HG03064 (cell line): ENCODE data around the gene RHOC.

ENCODE experiments used
- ATAC-seq: cut with Tn5 transposase; IDR thresholded peaks from one replicate; pipeline ENCODE4 v1.9.1; 2021; ENCODE audit warnings: low read depth; ENCODE audit not compliant: unreplicated experiment

Gene RHOC

GRCh38 chr1:112686835-112687234 lies 20.1 kb downstream of the RHOC start:
- ATAC-seq = no peak

DNA sequence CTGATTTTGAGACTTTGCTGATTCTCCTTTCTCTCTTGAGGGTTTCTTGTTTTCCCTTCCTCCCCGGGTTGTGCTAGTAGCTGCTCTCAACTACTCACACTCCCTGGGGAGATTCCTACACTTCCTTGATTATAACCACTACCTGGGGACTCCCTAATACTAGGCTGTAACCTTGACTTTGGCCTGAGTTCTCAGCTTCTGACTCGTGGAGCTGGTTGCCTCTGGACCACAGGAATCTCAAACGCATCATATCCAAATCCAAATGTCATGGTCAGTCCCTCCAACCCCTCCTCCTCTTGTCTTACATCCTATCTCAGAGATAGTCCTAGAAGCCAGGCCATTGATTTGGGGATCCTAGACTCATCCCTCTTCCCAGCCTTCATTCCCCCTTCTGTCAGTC lies 20.5 kb downstream of the RHOC start:
- ATAC-seq = no peak

DNA sequence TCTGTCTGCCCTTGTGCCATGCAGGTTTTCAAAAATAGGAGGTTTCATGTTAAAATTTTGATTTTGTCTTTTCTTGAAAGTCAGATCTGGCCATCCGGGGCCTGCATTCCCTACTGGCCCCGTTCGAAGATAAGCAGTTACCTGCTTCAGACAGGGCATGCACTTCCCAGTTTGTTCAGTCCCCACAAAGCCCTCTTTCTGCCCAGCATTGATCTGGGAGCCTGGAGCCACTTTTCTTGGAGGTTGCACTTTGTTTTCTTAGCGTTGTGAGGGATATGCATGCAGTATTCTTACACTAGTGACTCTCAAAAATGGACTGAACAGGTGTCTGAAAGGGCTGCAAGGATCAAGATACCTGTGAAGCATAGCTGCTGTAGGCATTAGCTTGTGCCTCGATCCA lies 21.0 kb downstream of the RHOC start:
- no peak for ATAC-seq

DNA sequence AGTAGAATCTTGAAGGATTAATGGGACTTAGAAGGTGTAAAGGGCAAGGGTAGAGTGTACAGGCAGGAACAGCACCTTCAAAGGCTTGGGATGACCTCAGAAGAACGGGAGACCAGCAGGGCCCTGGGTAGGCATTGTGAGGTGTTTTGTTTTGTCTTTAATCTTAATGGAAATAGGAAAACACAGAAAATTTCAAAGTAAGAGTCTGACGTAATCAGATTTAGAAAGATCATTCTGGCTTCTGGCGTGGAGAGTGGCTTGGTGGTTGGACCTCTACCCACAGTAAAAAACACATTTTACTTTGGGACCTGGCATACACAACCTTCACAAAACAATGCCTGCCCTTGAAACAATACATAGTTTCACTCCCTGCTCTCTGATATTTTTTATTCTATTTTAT lies 28.3 kb downstream of the RHOC start:
- no peak for ATAC-seq

DNA sequence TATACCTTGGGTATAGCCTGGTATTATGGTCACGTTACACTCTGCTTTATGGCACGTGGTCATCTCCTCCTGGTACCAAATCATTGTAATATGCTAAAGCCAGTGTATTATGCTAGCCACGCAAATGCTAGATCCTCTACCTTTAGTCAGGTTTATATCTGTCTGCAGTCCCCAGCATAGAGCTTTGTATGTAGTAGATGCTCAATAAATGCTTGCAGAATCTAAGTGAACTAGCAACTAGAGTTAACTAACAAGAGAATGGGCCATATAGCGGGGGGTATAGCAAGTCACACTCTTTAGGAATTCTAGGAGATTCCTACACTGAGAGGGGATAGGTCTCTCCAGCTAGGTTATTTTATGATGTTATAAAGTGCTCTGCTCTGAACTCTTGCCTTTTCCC lies 29.4 kb downstream of the RHOC start:
- no peak for ATAC-seq

- no peak for ATAC-seq
These were observed 30.4 kb downstream of the RHOC start for GRCh38 chr1:112676543-112676942.

DNA sequence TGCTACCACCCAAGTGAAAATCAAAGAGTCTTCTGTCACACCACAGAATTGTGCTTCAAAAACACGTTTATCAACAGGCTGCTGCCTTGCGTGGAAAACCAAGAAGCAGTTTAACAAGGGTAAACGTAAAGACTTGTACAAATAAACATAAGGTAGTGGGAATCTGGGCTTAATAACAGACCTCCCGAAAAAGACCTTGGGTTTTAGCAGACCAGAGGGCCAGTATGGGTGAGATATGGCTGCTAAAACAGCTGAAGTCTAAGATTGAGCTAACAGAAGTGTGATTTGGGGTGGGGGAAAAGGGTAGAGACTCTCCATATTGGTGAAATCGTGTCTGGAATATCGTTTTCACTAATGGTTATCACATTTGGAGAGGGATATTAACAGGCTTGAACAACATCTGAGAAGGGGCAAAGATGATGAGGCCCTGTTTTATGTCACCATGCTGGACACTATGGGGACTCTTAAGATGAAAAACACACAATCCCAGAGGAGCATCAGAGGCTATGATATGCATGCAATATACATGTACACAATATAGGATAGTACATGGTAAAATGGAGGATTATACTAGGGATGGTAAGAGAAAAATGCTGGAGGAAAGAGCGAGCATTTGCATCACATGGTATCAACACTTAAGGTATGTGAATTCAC lies 31.1 kb downstream of the RHOC start:
- ATAC-seq = no peak

DNA sequence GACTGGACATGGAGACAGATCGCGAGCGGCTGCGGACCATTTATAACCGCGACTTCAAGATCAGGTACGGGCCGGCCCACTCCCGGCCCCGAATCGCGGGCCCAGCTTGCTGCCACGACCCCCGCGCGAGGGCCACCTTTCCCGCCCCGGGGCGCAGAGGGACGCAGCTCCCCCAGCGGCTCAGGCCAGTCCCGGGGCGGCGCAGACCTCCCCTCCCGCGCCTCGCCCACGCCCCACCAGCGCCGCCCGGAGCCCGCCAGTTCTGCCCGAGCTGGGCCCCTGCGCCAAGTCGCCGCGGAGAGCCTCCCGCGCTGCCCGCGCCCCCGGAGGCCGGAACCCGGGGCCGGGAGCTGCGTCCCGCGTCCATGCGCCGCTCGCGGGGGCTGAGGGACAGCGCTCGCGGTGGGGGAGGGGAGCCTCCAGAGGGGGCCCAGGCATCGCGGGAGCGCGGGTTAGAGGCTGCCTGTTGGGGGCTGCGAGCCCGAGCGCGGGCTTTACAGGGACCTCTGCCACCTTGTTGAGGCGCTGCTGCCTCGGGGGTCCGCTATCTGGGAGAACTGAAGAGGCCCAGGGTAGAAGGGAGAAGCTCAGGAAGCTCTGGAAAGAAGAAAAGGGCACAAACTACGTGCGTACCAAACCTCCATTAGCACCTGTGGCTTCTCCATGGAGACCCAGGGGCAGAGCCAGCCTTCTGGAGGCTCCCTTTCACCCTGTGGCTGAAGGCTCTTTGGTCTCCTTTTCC lies 31.8 kb downstream of the RHOC start:
- ATAC-seq = peak; percentile 32

GRCh38 chr1:112674440-112674985 lies 32.4 kb downstream of the RHOC start, which contains the start of gene MOV10:
Gene MOV10 (plus strand): TSS chr1:112674659. CDS start chr1:112674913, 254 bp downstream.
- ATAC-seq = peak; percentile 49

DNA sequence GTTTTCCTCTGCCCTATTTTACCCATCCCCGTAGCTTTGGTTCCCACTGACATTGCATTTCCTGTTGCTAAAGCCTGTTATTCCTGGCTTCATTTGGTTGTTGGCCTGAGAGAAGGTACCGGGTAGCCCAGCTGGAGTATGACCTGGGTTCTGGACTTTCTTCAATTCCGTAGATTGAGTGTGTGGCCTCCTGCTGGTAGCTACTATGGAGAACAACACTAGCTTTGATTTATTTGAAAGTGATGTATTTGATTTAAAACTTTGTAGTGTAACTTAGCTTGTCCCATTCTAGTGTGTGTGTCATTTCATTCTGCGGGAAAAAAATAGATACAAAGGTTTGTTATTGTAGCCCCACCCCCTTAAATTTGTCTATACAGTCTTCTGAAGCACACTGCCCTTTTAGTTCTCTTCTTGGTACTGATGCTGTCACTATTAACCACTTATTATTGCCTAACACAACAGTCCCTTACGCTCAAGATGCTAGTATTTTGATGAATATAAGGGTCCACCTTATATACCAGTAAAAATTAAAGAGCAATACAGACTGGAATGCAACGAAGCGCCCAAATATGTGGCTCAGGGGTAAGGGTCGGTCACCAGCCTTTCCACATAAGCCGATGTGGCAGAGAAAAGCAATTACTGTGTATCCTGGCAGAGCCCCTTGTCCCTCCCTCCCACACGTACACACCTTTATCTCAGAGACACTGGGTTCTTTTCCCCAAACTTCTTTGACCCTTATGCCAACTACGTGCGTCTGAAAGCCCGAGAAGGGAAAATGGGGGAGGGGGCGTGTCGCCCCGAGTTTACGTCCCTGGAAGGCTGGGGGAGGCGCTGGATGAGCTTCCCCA lies 33.1 kb downstream of the RHOC start:
- ATAC-seq = no peak

DNA sequence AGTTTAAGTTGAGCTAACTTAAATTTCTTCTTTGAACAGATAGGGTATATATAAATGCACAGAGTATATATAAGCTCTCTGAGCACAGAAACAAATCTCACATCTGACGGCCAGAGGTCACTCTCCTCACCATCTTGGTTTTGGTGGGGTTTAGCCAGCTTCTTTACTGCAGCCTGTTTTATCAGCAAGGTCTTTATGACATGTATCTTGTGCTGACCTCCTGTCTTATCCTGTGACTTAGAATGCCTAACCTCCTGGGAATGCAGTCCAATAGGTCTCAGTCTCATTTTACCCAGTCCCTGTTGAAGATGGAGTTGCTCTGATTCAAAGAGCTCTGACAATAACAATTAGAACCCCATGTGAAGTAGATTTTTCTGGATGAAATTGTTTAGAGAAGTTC lies 34.1 kb downstream of the RHOC start:
- no peak for ATAC-seq

GRCh38 chr1:112672009-112672408 lies 34.9 kb downstream of the RHOC start:
- ATAC-seq = no peak

- ATAC-seq = no peak
These were observed 40.0 kb downstream of the RHOC start for GRCh38 chr1:112666946-112667345.

DNA sequence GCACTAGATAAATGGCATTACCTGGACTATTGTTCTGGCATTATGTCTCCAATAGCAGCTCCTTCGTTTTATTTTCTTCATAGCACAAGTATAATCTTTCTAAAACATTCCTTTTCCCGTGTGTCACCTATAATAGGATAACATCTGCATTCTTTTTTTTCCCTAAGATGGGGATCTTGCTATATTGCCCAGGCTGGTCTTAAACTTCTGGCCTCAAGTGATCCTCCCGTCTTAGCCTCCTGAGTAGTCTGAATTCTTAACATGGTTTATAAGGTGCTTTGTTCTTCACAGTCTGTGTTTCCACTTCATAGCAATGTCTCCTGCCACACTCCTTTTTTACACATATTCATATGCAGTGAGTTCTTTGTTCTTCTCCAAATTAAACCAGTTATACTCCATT lies 41.1 kb downstream of the RHOC start:
- no peak for ATAC-seq

DNA sequence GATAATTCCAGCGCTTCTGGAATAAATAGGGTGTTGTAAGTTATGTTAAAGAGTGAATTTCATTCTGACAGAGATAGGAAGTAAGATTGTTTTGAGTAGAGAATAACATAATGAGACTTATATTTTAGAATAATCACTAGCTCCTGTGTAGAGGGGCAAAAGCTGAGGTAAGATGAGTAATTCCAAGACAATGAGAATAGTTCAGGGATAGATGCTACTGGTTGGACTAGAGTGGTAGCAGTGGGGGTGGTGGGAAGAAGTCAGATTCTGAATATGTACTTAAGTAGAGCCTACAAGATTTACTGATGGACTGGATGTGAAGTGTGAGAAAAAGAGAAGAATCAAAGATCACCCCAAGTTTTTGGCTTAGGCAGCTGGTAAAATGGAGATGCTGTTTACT lies 55.7 kb downstream of the RHOC start:
- ATAC-seq = no peak
